ENCODE measurements around the gene BATF.

Gene BATF

DNA sequence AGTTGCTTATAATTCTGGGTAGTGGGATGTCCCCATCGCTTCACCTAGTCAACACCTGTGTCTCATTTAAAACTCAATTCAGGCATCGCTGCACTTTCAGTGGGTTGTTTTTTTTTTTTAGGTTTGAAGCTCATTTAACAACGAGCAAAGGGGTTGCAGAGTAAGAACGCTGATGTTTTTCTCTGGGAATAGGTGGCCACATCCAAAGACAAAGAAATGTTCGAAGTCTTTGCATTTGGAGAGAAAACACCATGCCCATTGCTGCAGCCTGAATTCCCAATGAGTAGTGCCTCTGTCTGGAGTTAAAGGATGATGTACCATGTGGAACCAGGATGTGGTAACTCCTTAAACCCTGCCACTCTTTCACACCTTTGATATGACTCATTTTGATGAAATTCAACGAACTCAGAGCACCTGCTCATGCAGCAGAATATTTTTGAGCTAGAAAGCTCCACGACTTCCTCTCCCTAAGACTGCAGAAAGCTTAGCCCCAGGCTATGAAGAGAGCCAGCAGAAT is 35.1 kb upstream of the BATF start:
- no peak overlapping the region for H2BK12ac ChIP-seq (ENCODE audit: low read length in 2 of 2)
- no peaks in the 10 kb centered on the region for H3K36me3 ChIP-seq (ENCODE audit: control insufficient read depth in 1 of 2, insufficient read depth in 2 of 2, low read depth in 1 of 2, low read length in 2 of 2)
- WGBS: 79% methylated on average over 7 of the region's 7 CpGs
- no peak overlapping the region for H3K23ac ChIP-seq (ENCODE audit: low read length in 2 of 2)
- no peak overlapping the region for H3K4me3 ChIP-seq (ENCODE audit: insufficient read depth in 1 of 2, low read depth in 1 of 2, low read length in 2 of 2)
- H2BK15ac ChIP-seq (ENCODE audit: low read depth, poor library complexity, severe bottlenecking): no peak overlapping the region
- no peak for DNase-seq
- H4K8ac ChIP-seq (ENCODE audit: low read length): no peak overlapping the region
- H2BK120ac ChIP-seq (ENCODE audit: low read depth, low read length): no peak overlapping the region
- no peaks in the 10 kb centered on the region for H3K4me1 ChIP-seq (ENCODE audit: control insufficient read depth, insufficient read depth, low read depth, low read length)
- no peak overlapping the region for H4K91ac ChIP-seq (ENCODE audit: low read length)
- no peak overlapping the region for H2BK5ac ChIP-seq (ENCODE audit: low read depth, low read length, poor library complexity, severe bottlenecking)
- H2AK5ac ChIP-seq (ENCODE audit: low read length, severe bottlenecking): no peak overlapping the region
- H3K14ac ChIP-seq (ENCODE audit: low read length in 2 of 2): no peak overlapping the region
- H3K18ac ChIP-seq (ENCODE audit: low read depth in 1 of 2, low read length in 2 of 2): no peak overlapping the region
- H3K4ac ChIP-seq (ENCODE audit: low read depth in 1 of 2, low read length in 2 of 2): no peak overlapping the region
- no peak overlapping the region for H3K27ac ChIP-seq (ENCODE audit: low read length, poor library complexity, severe bottlenecking)
- no peak overlapping the region for H3K9ac ChIP-seq (ENCODE audit: low read length)
- H3K27me3 ChIP-seq (ENCODE audit: control insufficient read depth in 1 of 2, insufficient read depth in 1 of 2, low read length in 2 of 2): peaks cover 8 to 9% of the 10 kb centered on the region in 2 experiments
- H3K79me1 ChIP-seq (replicated peaks; ENCODE audit: low read length, poor library complexity, severe bottlenecking): no peaks in the 10 kb centered on the region
- no peak overlapping the region for H2AFZ ChIP-seq (ENCODE audit: low read depth, low read length)
- H3K9me3 ChIP-seq (ENCODE audit: control insufficient read depth, low read length): no peaks in the 10 kb centered on the region
- no peak overlapping the region for H3K4me2 ChIP-seq (ENCODE audit: low read length, poor library complexity, severe bottlenecking)

DNA sequence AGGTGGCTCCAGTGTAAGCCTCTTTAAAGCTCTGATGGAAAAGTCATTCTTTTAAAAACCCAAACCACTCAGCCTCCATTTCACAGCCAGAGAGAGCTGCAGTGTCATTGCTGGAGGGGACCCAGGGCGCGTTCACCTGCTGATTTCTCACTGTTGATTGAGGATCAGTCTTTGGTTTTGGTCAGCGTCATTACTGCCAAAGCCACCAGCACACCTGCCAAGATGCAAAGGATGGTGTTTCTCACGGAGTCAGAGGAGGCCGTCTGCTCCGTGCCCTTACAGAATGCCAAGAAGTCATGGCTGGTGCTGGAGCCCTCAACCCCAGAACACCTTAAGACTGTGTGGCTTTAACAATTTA is 32.8 kb upstream of the BATF start:
- no peak for DNase-seq
- no peak overlapping the region for H2BK15ac ChIP-seq (ENCODE audit: low read depth, poor library complexity, severe bottlenecking)

DNA sequence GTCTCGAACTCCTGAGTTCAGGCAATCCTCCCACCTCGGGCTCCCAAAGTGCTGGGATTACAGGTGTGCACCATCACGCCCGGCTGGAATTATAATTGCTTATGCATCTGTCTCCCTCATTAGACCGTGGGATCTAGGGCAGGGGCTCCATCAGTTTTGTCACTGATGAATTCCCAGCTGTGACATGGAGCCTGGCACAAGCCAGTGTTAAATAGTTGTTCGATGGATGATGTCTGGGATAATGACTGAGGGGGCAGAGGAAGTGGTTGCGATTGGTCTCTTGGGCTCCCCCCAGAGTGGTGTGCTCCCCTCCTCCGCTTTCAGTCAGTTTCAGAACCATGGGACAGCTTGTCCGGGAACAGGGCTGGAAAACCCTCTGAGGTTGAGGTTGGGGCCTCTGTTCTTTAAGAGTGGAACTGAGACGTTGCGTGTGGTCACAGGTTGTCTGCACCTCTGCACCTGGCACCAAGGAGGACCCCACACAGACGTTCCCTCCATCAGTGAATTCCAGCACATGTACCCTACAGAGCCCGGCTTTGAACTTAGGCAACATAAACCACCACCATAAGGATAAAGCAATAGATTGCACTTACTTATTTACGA is 30.8 kb upstream of the BATF start:
- Histone ChIP-seq H2AK5ac (ENCODE audit: low read length, severe bottlenecking) (no peak overlapping the region), H3K14ac (ENCODE audit: low read length in 2 of 2) (no peak overlapping the region), H3K79me1 (replicated peaks; ENCODE audit: low read length, poor library complexity, severe bottlenecking) (no peaks in the 10 kb centered on the region), H3K18ac (ENCODE audit: low read depth in 1 of 2, low read length in 2 of 2) (no peak overlapping the region), H3K4ac (ENCODE audit: low read depth in 1 of 2, low read length in 2 of 2) (no peak overlapping the region), H3K4me1 (ENCODE audit: control insufficient read depth, insufficient read depth, low read depth, low read length) (no peaks in the 10 kb centered on the region), H3K23ac (ENCODE audit: low read length in 2 of 2) (no peak overlapping the region), H2BK5ac (ENCODE audit: low read depth, low read length, poor library complexity, severe bottlenecking) (no peak overlapping the region), H2BK15ac (ENCODE audit: low read depth, poor library complexity, severe bottlenecking) (no peak overlapping the region), H2BK12ac (ENCODE audit: low read length in 2 of 2) (no peak overlapping the region), H3K9me3 (ENCODE audit: control insufficient read depth, low read length) (no peaks in the 10 kb centered on the region), H3K9ac (ENCODE audit: low read length) (no peak overlapping the region), H4K8ac (ENCODE audit: low read length) (no peak overlapping the region), H4K91ac (ENCODE audit: low read length) (no peak overlapping the region), H3K27me3 (ENCODE audit: control insufficient read depth in 1 of 2, insufficient read depth in 1 of 2, low read length in 2 of 2) (peaks cover 7 to 8% of the 10 kb centered on the region in 2 experiments), H2BK120ac (ENCODE audit: low read depth, low read length) (no peak overlapping the region), H2AFZ (ENCODE audit: low read depth, low read length) (no peak overlapping the region), H3K27ac (ENCODE audit: low read length, poor library complexity, severe bottlenecking) (no peak overlapping the region), H3K4me2 (ENCODE audit: low read length, poor library complexity, severe bottlenecking) (no peak overlapping the region), H3K4me3 (ENCODE audit: insufficient read depth in 1 of 2, low read depth in 1 of 2, low read length in 2 of 2) (no peak overlapping the region), H3K36me3 (ENCODE audit: control insufficient read depth in 1 of 2, insufficient read depth in 2 of 2, low read depth in 1 of 2, low read length in 2 of 2) (no peaks in the 10 kb centered on the region)
- no peak for DNase-seq
- 86% methylated on average over 13 of the region's 14 CpGs for WGBS

More for the DNA sequence above, 32.8 kb upstream of the BATF start:
- no peak overlapping the region for H2AK5ac ChIP-seq (ENCODE audit: low read length, severe bottlenecking)
- H3K14ac ChIP-seq (ENCODE audit: low read length in 2 of 2): no peak overlapping the region
- no peak overlapping the region for H3K4ac ChIP-seq (ENCODE audit: low read depth in 1 of 2, low read length in 2 of 2)
- peaks cover 8 to 9% of the 10 kb centered on the region in 2 experiments for H3K27me3 ChIP-seq (ENCODE audit: control insufficient read depth in 1 of 2, insufficient read depth in 1 of 2, low read length in 2 of 2)
- H3K23ac ChIP-seq (ENCODE audit: low read length in 2 of 2): no peak overlapping the region
- H4K91ac ChIP-seq (ENCODE audit: low read length): no peak overlapping the region
- H3K27ac ChIP-seq (ENCODE audit: low read length, poor library complexity, severe bottlenecking): no peak overlapping the region
- no peaks in the 10 kb centered on the region for H3K4me1 ChIP-seq (ENCODE audit: control insufficient read depth, insufficient read depth, low read depth, low read length)
- no peak overlapping the region for H3K18ac ChIP-seq (ENCODE audit: low read depth in 1 of 2, low read length in 2 of 2)
- H3K79me1 ChIP-seq (replicated peaks; ENCODE audit: low read length, poor library complexity, severe bottlenecking): no peaks in the 10 kb centered on the region
- WGBS: 95% methylated on average over 6 of the region's 6 CpGs
- no peak overlapping the region for H2BK120ac ChIP-seq (ENCODE audit: low read depth, low read length)
- no peak overlapping the region for H4K8ac ChIP-seq (ENCODE audit: low read length)
- no peaks in the 10 kb centered on the region for H3K9me3 ChIP-seq (ENCODE audit: control insufficient read depth, low read length)
- peak overlapping the region; percentile 18 for H3K9ac ChIP-seq (ENCODE audit: low read length)
- peak overlapping the region in 1 of 2 experiments; percentile 24 for H2BK12ac ChIP-seq (ENCODE audit: low read length in 2 of 2)
- H2AFZ ChIP-seq (ENCODE audit: low read depth, low read length): no peak overlapping the region
- no peak overlapping the region for H3K4me2 ChIP-seq (ENCODE audit: low read length, poor library complexity, severe bottlenecking)
- no peaks in the 10 kb centered on the region for H3K36me3 ChIP-seq (ENCODE audit: control insufficient read depth in 1 of 2, insufficient read depth in 2 of 2, low read depth in 1 of 2, low read length in 2 of 2)
- H2BK5ac ChIP-seq (ENCODE audit: low read depth, low read length, poor library complexity, severe bottlenecking): no peak overlapping the region
- H3K4me3 ChIP-seq (ENCODE audit: insufficient read depth in 1 of 2, low read depth in 1 of 2, low read length in 2 of 2): no peak overlapping the region

DNA sequence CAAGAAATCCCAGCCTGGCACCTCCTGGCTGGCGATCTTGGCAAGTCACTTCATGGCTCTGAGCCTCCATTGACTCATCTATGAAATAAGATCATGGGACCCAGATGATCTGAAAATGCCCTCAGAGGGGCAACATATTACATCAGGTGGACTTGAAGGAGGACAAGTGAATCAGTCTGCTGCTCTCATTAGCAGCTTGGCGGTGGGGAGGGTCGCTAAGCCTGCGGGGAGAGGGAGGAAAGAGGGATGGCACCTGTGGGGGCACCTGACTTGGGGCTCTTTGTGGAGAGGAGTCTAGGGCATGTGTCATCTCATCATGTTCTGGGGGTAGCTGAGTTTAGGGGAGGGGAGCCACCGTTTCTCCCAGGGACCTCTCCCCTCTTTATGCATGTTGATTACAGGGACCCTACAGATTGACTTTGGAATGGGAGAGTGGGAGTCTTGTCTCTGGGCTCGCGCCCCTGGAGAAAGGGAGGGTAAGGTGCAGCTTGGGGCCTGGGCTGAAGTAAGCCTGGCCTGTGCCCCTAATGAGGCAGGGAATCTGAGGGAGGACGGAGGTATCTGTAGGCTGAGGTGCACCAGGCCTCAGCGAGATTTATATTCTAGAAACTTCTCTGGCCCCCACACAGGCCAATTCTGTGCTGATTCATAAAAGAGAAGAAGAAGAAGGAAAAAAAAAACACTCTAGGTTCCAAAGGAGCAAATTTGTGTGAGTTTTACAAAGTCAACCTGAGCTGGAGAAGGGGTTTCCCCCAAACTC is 29.3 kb upstream of the BATF start:
- no peak overlapping the region for H3K18ac ChIP-seq (ENCODE audit: low read depth in 1 of 2, low read length in 2 of 2)
- 94% methylated on average over 6 of the region's 9 CpGs for WGBS

More for the DNA sequence above, 29.3 kb upstream of the BATF start:
- H3K4me1 ChIP-seq (ENCODE audit: control insufficient read depth, insufficient read depth, low read depth, low read length): no peaks in the 10 kb centered on the region
- H2AK5ac ChIP-seq (ENCODE audit: low read length, severe bottlenecking): no peak overlapping the region
- no peak overlapping the region for H3K14ac ChIP-seq (ENCODE audit: low read length in 2 of 2)
- H2AFZ ChIP-seq (ENCODE audit: low read depth, low read length): no peak overlapping the region
- H2BK120ac ChIP-seq (ENCODE audit: low read depth, low read length): no peak overlapping the region
- no peak overlapping the region for H4K91ac ChIP-seq (ENCODE audit: low read length)
- no peak overlapping the region for H3K4me2 ChIP-seq (ENCODE audit: low read length, poor library complexity, severe bottlenecking)
- H3K9me3 ChIP-seq (ENCODE audit: control insufficient read depth, low read length): no peaks in the 10 kb centered on the region
- no peaks in the 10 kb centered on the region for H3K36me3 ChIP-seq (ENCODE audit: control insufficient read depth in 1 of 2, insufficient read depth in 2 of 2, low read depth in 1 of 2, low read length in 2 of 2)
- no peaks in the 10 kb centered on the region for H3K27me3 ChIP-seq (ENCODE audit: control insufficient read depth in 1 of 2, insufficient read depth in 1 of 2, low read length in 2 of 2)
- no peak overlapping the region for H2BK15ac ChIP-seq (ENCODE audit: low read depth, poor library complexity, severe bottlenecking)
- H4K8ac ChIP-seq (ENCODE audit: low read length): peak overlapping the region; percentile 17
- no peak overlapping the region for H2BK12ac ChIP-seq (ENCODE audit: low read length in 2 of 2)
- no peaks in the 10 kb centered on the region for H3K79me1 ChIP-seq (replicated peaks; ENCODE audit: low read length, poor library complexity, severe bottlenecking)
- no peak overlapping the region for H3K9ac ChIP-seq (ENCODE audit: low read length)
- H3K4me3 ChIP-seq (ENCODE audit: insufficient read depth in 1 of 2, low read depth in 1 of 2, low read length in 2 of 2): no peak overlapping the region
- no peak overlapping the region for H2BK5ac ChIP-seq (ENCODE audit: low read depth, low read length, poor library complexity, severe bottlenecking)
- no peak overlapping the region for H3K23ac ChIP-seq (ENCODE audit: low read length in 2 of 2)
- H3K4ac ChIP-seq (ENCODE audit: low read depth in 1 of 2, low read length in 2 of 2): no peak overlapping the region
- no peak for DNase-seq
- no peak overlapping the region for H3K27ac ChIP-seq (ENCODE audit: low read length, poor library complexity, severe bottlenecking)
